GM23338 (cell line): ENCODE data around the gene TMEM187. TPM values are rescaled to one million over a fixed set of nuclear protein-coding genes. Genes with fewer than 3 reads are reported as not detected.

ENCODE experiments used
- ATAC-seq: fragments of 200-7000 bp; cut with Tn5 transposase; 3 replicates; pipeline ENCODE4 v1.9.1; 2020
- DNase-seq: peaks from one replicate; pipeline ENCODE4 v3.0.0-alpha.2; 2015; ENCODE audit warnings: low spot score
- H2AFZ ChIP-seq: fragments of 200-600 bp; sonication (generic); 2 replicates; pipeline ENCODE4 v1.8.0; 2016; ENCODE audit warnings: antibody characterized with exemption, mild to moderate bottlenecking, moderate library complexity
- H3F3A ChIP-seq: fragments of 200-600 bp; sonication (generic); replicated peaks from 2 replicates; pipeline ENCODE4 v1.8.0; 2017; ENCODE audit warnings: antibody characterized with exemption, mixed run types, low read depth
- H3K27ac ChIP-seq: fragments of 200-600 bp; sonication (generic); 2 replicates; pipeline ENCODE4 v1.6.1; 2016; ENCODE audit warnings: low read depth
- H3K27me3 ChIP-seq: fragments of 200-600 bp; sonication (generic); 2 replicates; pipeline ENCODE4 v1.8.0; 2016; ENCODE audit warnings: mild to moderate bottlenecking, mixed run types, moderate library complexity; ENCODE audit not compliant: insufficient read depth
- H3K36me3 ChIP-seq: fragments of 200-600 bp; sonication (generic); 2 replicates; pipeline ENCODE4 v1.8.0; 2016; ENCODE audit warnings: mild to moderate bottlenecking; ENCODE audit not compliant: insufficient read depth
- H3K4me1 ChIP-seq: fragments of 200-600 bp; sonication (generic); 2 replicates; pipeline ENCODE4 v1.8.0; 2016; ENCODE audit warnings: mild to moderate bottlenecking, moderate library complexity; ENCODE audit not compliant: insufficient read depth
- H3K4me2 ChIP-seq: fragments of 200-600 bp; sonication (generic); 2 replicates; pipeline ENCODE4 v1.7.1; 2017; ENCODE audit warnings: mixed run types
- H3K4me3 ChIP-seq: fragments of 200-600 bp; sonication (generic); 2 replicates; pipeline ENCODE4 v1.6.1; 2016; ENCODE audit warnings: mixed run types
- H3K79me2 ChIP-seq: fragments of 200-600 bp; sonication (generic); replicated peaks from 2 replicates; pipeline ENCODE4 v1.8.0; 2017; ENCODE audit warnings: mild to moderate bottlenecking; ENCODE audit not compliant: insufficient read depth
- H3K9me2 ChIP-seq: fragments of 200-600 bp; sonication (generic); 2 replicates; pipeline ENCODE4 v1.8.0; 2017; ENCODE audit not compliant: insufficient read depth
- H4K20me1 ChIP-seq: fragments of 200-600 bp; sonication (generic); replicated peaks from 2 replicates; pipeline ENCODE4 v1.8.0; 2017; ENCODE audit warnings: mild to moderate bottlenecking; ENCODE audit not compliant: insufficient read depth
- H3K27ac Mint-ChIP-seq: 2 replicates; pipeline ENCODE4 v1.8.0; 2020; ENCODE audit warnings: inconsistent platforms, mild to moderate bottlenecking, moderate library complexity, mixed read lengths
- H3K27me3 Mint-ChIP-seq: 3 replicates; pipeline ENCODE4 v1.8.0; 2022; ENCODE audit warnings: low read depth, mild to moderate bottlenecking, moderate library complexity, mixed read lengths, inconsistent platforms; ENCODE audit not compliant: insufficient read depth, poor library complexity
- H3K36me3 Mint-ChIP-seq: 3 replicates; pipeline ENCODE4 v1.8.0; 2021; ENCODE audit warnings: low read depth, mild to moderate bottlenecking, inconsistent platforms, moderate library complexity, mixed read lengths
- H3K4me1 Mint-ChIP-seq: 3 replicates; pipeline ENCODE4 v1.8.0; 2020; ENCODE audit warnings: mild to moderate bottlenecking, inconsistent platforms, mixed read lengths
- H3K4me3 Mint-ChIP-seq: 3 replicates; pipeline ENCODE4 v1.8.0; 2021; ENCODE audit warnings: moderate library complexity, mild to moderate bottlenecking, inconsistent platforms, mixed read lengths
- H3K9me3 Mint-ChIP-seq: 3 replicates; pipeline ENCODE4 v1.8.0; 2020; ENCODE audit warnings: moderate library complexity, mild to moderate bottlenecking, inconsistent platforms, mixed read lengths
- CREB1 ChIP-seq: fragments of 250-450 bp; sonication (Bioruptor Pico); IDR thresholded peaks from 2 replicates; pipeline ENCODE4 v1.5.0; 2020; ENCODE audit warnings: low read depth, mild to moderate bottlenecking, moderate library complexity
- CTCF ChIP-seq, 2 experiments: fragments of 200-600 bp in 1 of 2; sonication (generic) in 1 of 2; conservative IDR thresholded peaks; 2 replicates each; pipeline versions ENCODE4 v1.5.1 to v1.6.1; 2016 to 2017; ENCODE audit warnings: antibody characterized with exemption in 2 of 2, low read depth in 2 of 2, mild to moderate bottlenecking in 2 of 2, moderate library complexity in 1 of 2
- ETS1 ChIP-seq: IDR thresholded peaks from 2 replicates; pipeline ENCODE4 v1.6.1; 2016; ENCODE audit warnings: antibody characterized with exemption
- EZH2 ChIP-seq: fragments of 200-600 bp; sonication (generic); IDR thresholded peaks from one replicate; pipeline ENCODE4 v1.8.0; 2017; ENCODE audit warnings: antibody characterized with exemption, mild to moderate bottlenecking, low read depth; ENCODE audit not compliant: unreplicated experiment
- EZH2phosphoT487 ChIP-seq: fragments of 200-600 bp; sonication (generic); IDR thresholded peaks from one replicate; pipeline ENCODE4 v1.8.1; 2018; ENCODE audit warnings: antibody characterized with exemption; ENCODE audit not compliant: unreplicated experiment
- JUNB ChIP-seq: IDR thresholded peaks from one replicate; pipeline ENCODE4 v1.6.1; 2016; ENCODE audit warnings: antibody characterized with exemption; ENCODE audit not compliant: unreplicated experiment
- NANOG ChIP-seq: IDR thresholded peaks from 2 replicates; pipeline ENCODE4 v1.6.1; 2016; ENCODE audit warnings: antibody characterized with exemption, borderline replicate concordance
- POLR2AphosphoS5 ChIP-seq: IDR thresholded peaks from 2 replicates; pipeline ENCODE4 v1.6.1; 2016; ENCODE audit warnings: antibody characterized with exemption, low read depth
- ZNF114 ChIP-seq: fragments of 250-450 bp; sonication (Bioruptor Pico); IDR thresholded peaks from 2 replicates; pipeline ENCODE4 v1.5.0; 2020; ENCODE audit warnings: mild to moderate bottlenecking, moderate library complexity
- ZNF331 ChIP-seq: fragments of 250-450 bp; sonication (Bioruptor Pico); IDR thresholded peaks from 2 replicates; pipeline ENCODE4 v1.5.0; 2020; ENCODE audit warnings: low read depth, mild to moderate bottlenecking, moderate library complexity
- ZNF462 ChIP-seq: fragments of 250-450 bp; sonication (Bioruptor Pico); IDR thresholded peaks from 2 replicates; pipeline ENCODE4 v1.5.0; 2020; ENCODE audit warnings: mild to moderate bottlenecking, moderate library complexity
- polyA plus RNA-seq: library from polyadenylated mRNA; unstranded; fragments of >200 nt; fragmentation: Nextera tagmentation; extraction: Ambion mirVana; gene quantifications from 2 replicates; pipeline ENCODE4 v1.2.1, GENCODE V29; 2016
- total RNA-seq: library from RNA; depleted of rRNA; stranded (reverse); fragments of >200 nt; shearing (Covaris generic); gene quantifications from 2 replicates; pipeline ENCODE4 v1.2.3, GENCODE V29; 2014

The TMEM187 gene
- total and polyA plus RNA-seq, 2 experiments from 2014 or later: 2.5 to 4.4 TPM

GRCh38 chrX:153992180-153992579 is 19.6 kb downstream of the TMEM187 start (continued):
- TF ChIP-seq ZNF462 (CRISPR knock-in tag) (no peak), ETS1 (no peak), EZH2 (no peak), JUNB (no peak), ZNF331 (CRISPR knock-in tag) (no peak), NANOG (no peak), CREB1 (CRISPR knock-in tag) (no peak), ZNF114 (CRISPR knock-in tag) (no peak)

- ATAC-seq: no peak
- no peaks in the 10 kb centered on the region for H3F3A ChIP-seq
- H3K4me2 ChIP-seq: no peak overlapping the region
- DNase-seq: no peak
- H3K27me3 ChIP-seq: no peaks in the 10 kb centered on the region
- Mint-ChIP-seq H3K9me3 (no peaks in the 10 kb centered on the region), H3K4me1 (no peaks in the 10 kb centered on the region), H3K27me3 (no peaks in the 10 kb centered on the region), H3K4me3 (no peak overlapping the region), H3K27ac (no peak overlapping the region), H3K36me3 (no peaks in the 10 kb centered on the region)
- no peak overlapping the region for H2AFZ ChIP-seq
- H4K20me1 ChIP-seq: no peaks in the 10 kb centered on the region
- no peaks in the 10 kb centered on the region for H3K4me1 ChIP-seq
- H3K27ac ChIP-seq: no peak overlapping the region
- no peak overlapping the region for H3K4me3 ChIP-seq
- no peaks in the 10 kb centered on the region for H3K9me2 ChIP-seq
- H3K79me2 ChIP-seq: no peaks in the 10 kb centered on the region
- no peaks in the 10 kb centered on the region for H3K36me3 ChIP-seq
- TF ChIP-seq CTCF (conservative IDR thresholded peaks at IDR 0.05; ENCODE audit: low read depth in 2 of 2) (no peak), EZH2phosphoT487 (no peak), ZNF114 (CRISPR knock-in tag) (no peak), CREB1 (CRISPR knock-in tag) (no peak), POLR2AphosphoS5 (no peak)
Measured at GRCh38 chrX:153993079-153993478, 20.5 kb downstream of the TMEM187 start.
